H1 (cell line): ENCODE measurements around the gene CDK5RAP2. TPM values are rescaled to one million over a fixed set of nuclear protein-coding genes. Genes with fewer than 3 reads are reported as not detected.

Experiments
- CTCF ChIA-PET: fragments of 300-600 bp; sonication (Branson Sonifier 250); formaldehyde crosslinking; loops from one replicate; lab custom pipeline; 2021; ENCODE audit not compliant: partially characterized antibody; lab: Charles Lee
- POLR2A ChIA-PET: fragments of 300-600 bp; sonication (Branson Sonifier 250); formaldehyde crosslinking; loops from one replicate; lab custom pipeline; 2021; ENCODE audit warnings: inconsistent platforms; ENCODE audit not compliant: partially characterized antibody; lab: Charles Lee
- DNase-seq, 2 experiments: peaks; one replicate each; pipeline versions ENCODE4 v3.0.0 to v3.0.0-alpha.2; 2010 to 2022; ENCODE audit warnings: low spot score in 2 of 2, low read depth in 1 of 2, mixed read lengths in 1 of 2
- FAIRE-seq: peaks from 2 replicates; lab custom pipeline; 2011; peaks lifted over from hg19 to GRCh38; lab: Jason Lieb, UNC
- H2AFZ ChIP-seq: 2 replicates; pipeline ENCODE4 v1.8.1; 2012; ENCODE audit warnings: low read length, inconsistent platforms
- H2AK5ac ChIP-seq: 2 replicates; pipeline ENCODE4 v1.6.1; 2013; ENCODE audit warnings: low read depth, low read length
- H2BK120ac ChIP-seq: replicated peaks from 2 replicates; pipeline ENCODE3; 2013; ENCODE audit warnings: low read depth, low read length, inconsistent platforms
- H2BK12ac ChIP-seq: 2 replicates; pipeline ENCODE4 v1.6.1; 2013; ENCODE audit warnings: low read depth, low read length
- H2BK15ac ChIP-seq: 2 replicates; pipeline ENCODE4 v1.6.1; 2013; ENCODE audit warnings: low read length
- H2BK20ac ChIP-seq: 2 replicates; pipeline ENCODE4 v1.6.1; 2013; ENCODE audit warnings: low read length
- H2BK5ac ChIP-seq: 2 replicates; pipeline ENCODE4 v1.6.1; 2013; ENCODE audit warnings: low read depth, low read length
- H3K14ac ChIP-seq: 2 replicates; pipeline ENCODE4 v1.6.1; 2013; ENCODE audit warnings: inconsistent platforms; ENCODE audit not compliant: insufficient read length
- H3K18ac ChIP-seq: 2 replicates; pipeline ENCODE4 v1.6.1; 2013; ENCODE audit warnings: low read length; ENCODE audit errors: extremely low read depth
- H3K23ac ChIP-seq: 2 replicates; pipeline ENCODE4 v1.6.1; 2013; ENCODE audit warnings: inconsistent platforms; ENCODE audit not compliant: insufficient read length
- H3K23me2 ChIP-seq: 2 replicates; pipeline ENCODE4 v1.6.1; 2013; ENCODE audit warnings: low read depth, low read length
- H3K27ac ChIP-seq: 2 replicates; pipeline ENCODE4 v1.6.1; 2011; ENCODE audit warnings: low read depth, low read length, inconsistent platforms
- H3K27me3 ChIP-seq, 4 experiments: replicated peaks in 1 of 4; 1 replicate in 1 of 4; 2 replicates in 3 of 4; pipeline versions ENCODE4 v1.6.1 to v1.8.1; 2011 to 2013; ENCODE audit warnings: low read length in 3 of 4, mild to moderate bottlenecking in 3 of 4, inconsistent platforms in 2 of 4, mixed read lengths in 2 of 4, moderate library complexity in 1 of 4; ENCODE audit not compliant: control insufficient read depth in 3 of 4, insufficient read depth in 3 of 4; ENCODE audit errors: extremely low read depth in 1 of 4
- H3K36me3 ChIP-seq, 4 experiments: 2 replicates each; pipeline versions ENCODE4 v1.6.1 to v1.8.1; 2011 to 2013; ENCODE audit warnings: mild to moderate bottlenecking in 4 of 4, low read length in 3 of 4, moderate library complexity in 2 of 4, control low read depth in 1 of 4, inconsistent platforms in 1 of 4; ENCODE audit not compliant: insufficient read depth in 4 of 4, control insufficient read depth in 2 of 4
- H3K4ac ChIP-seq: replicated peaks from 2 replicates; pipeline ENCODE3; 2013; ENCODE audit warnings: low read length, low read depth, mixed read lengths, inconsistent platforms; ENCODE audit not compliant: insufficient read length
- H3K4me1 ChIP-seq, 4 experiments: replicated peaks in 1 of 4; 1 replicate in 1 of 4; 2 replicates in 3 of 4; pipeline versions ENCODE4 v1.6.1 to v1.8.1; 2011 to 2013; ENCODE audit warnings: low read length in 3 of 4, inconsistent platforms in 2 of 4, mixed read lengths in 1 of 4; ENCODE audit not compliant: insufficient read depth in 4 of 4, control insufficient read depth in 3 of 4
- H3K4me2 ChIP-seq, 2 experiments: 2 replicates each; pipeline versions ENCODE4 v1.6.1 to v1.8.1; 2011 to 2013; ENCODE audit warnings: low read depth in 2 of 2, low read length in 2 of 2, control low read depth in 1 of 2, inconsistent platforms in 1 of 2, mild to moderate bottlenecking in 1 of 2; ENCODE audit not compliant: insufficient read depth in 1 of 2
- H3K4me3 ChIP-seq, 4 experiments: fragments of 200-600, 300-600 bp in 1 of 4; sonication (generic), shearing (Covaris generic), sonication (Bioruptor Twin) in 1 of 4; 2 replicates each; pipeline versions ENCODE4 v1.5.1 to v1.8.1; 2011 to 2016; ENCODE audit warnings: low read length in 4 of 4, low read depth in 3 of 4, control low read depth in 2 of 4, inconsistent platforms in 2 of 4, mild to moderate bottlenecking in 2 of 4, mixed read lengths in 1 of 4, moderate library complexity in 1 of 4; ENCODE audit not compliant: insufficient read depth in 2 of 4; ENCODE audit errors: extremely low read depth in 1 of 4
- H3K56ac ChIP-seq: replicated peaks from 2 replicates; pipeline ENCODE3; 2013; ENCODE audit warnings: low read depth, mild to moderate bottlenecking, mixed read lengths, low read length, inconsistent platforms; ENCODE audit not compliant: insufficient read length
- H3K79me1 ChIP-seq: 2 replicates; pipeline ENCODE4 v1.6.1; 2013; ENCODE audit warnings: low read depth, low read length, control low read depth
- H3K79me2 ChIP-seq, 2 experiments: 2 replicates each; pipeline versions ENCODE4 v1.6.1 to v1.8.1; 2012 to 2013; ENCODE audit warnings: low read length in 2 of 2, mild to moderate bottlenecking in 2 of 2, inconsistent platforms in 1 of 2; ENCODE audit not compliant: insufficient read depth in 2 of 2, control insufficient read depth in 1 of 2
- H3K9ac ChIP-seq, 4 experiments: replicated peaks in 1 of 4; 1 replicate in 1 of 4; 2 replicates in 3 of 4; pipeline versions ENCODE4 v1.6.1 to v1.8.1; 2011 to 2013; ENCODE audit warnings: low read depth in 3 of 4, low read length in 3 of 4, control low read depth in 2 of 4, mild to moderate bottlenecking in 2 of 4, moderate library complexity in 2 of 4, inconsistent platforms in 1 of 4; ENCODE audit errors: extremely low read depth in 1 of 4
- H3K9me3 ChIP-seq, 2 experiments: 2 replicates each; pipeline versions ENCODE4 v1.6.1 to v1.8.1; 2012 to 2013; ENCODE audit warnings: mild to moderate bottlenecking in 2 of 2, moderate library complexity in 2 of 2, control low read depth in 1 of 2, inconsistent platforms in 1 of 2, low read depth in 1 of 2, low read length in 1 of 2, mixed read lengths in 1 of 2; ENCODE audit not compliant: insufficient read depth in 2 of 2
- H4K20me1 ChIP-seq, 2 experiments: replicated peaks in 1 of 2; 2 replicates each; pipeline versions ENCODE3 to v1.8.1; 2011 to 2013; ENCODE audit warnings: inconsistent platforms in 2 of 2, low read length in 2 of 2, mild to moderate bottlenecking in 1 of 2; ENCODE audit not compliant: insufficient read depth in 2 of 2, control insufficient read depth in 1 of 2
- H4K5ac ChIP-seq: 2 replicates; pipeline ENCODE4 v1.6.1; 2013; ENCODE audit warnings: low read length, low read depth, mixed read lengths, inconsistent platforms; ENCODE audit not compliant: insufficient read length
- H4K8ac ChIP-seq: 2 replicates; pipeline ENCODE4 v1.8.0; 2013; ENCODE audit warnings: mild to moderate bottlenecking, moderate library complexity, low read length, inconsistent platforms; ENCODE audit not compliant: insufficient read depth; ENCODE audit errors: extremely low read depth
- H4K91ac ChIP-seq: replicated peaks from 2 replicates; pipeline ENCODE3; 2013; ENCODE audit warnings: low read length, mixed read lengths, inconsistent platforms; ENCODE audit not compliant: insufficient read length
- POLR2A ChIP-seq, 2 experiments: IDR thresholded peaks; 1 replicate in 1 of 2; 2 replicates in 1 of 2; pipeline ENCODE4 v1.6.1; 2011; ENCODE audit warnings: low read depth in 2 of 2, low read length in 2 of 2, mild to moderate bottlenecking in 2 of 2; ENCODE audit errors: control extremely low read depth in 1 of 2
- TAF7 ChIP-seq: optimal IDR thresholded peaks from 2 replicates; pipeline ENCODE3; 2011; ENCODE audit warnings: low read depth, mild to moderate bottlenecking, inconsistent platforms, low read length, moderate library complexity, borderline replicate concordance
- USF2 ChIP-seq: IDR thresholded peaks from 2 replicates; pipeline ENCODE4 v1.6.1; 2011; ENCODE audit warnings: low read length, improper control_type of control experiment
- WGBS, 2 experiments: shearing (Covaris generic) in 1 of 2; methylation state at CpG; one replicate each; pipeline versions ENCODE4 v1.1.6 to v1.1.7; 2013 to 2015; ENCODE audit warnings: low lambda C conversion rate in 2 of 2, mixed read lengths in 2 of 2, inconsistent platforms in 1 of 2, low coverage in 1 of 2, missing lambda C conversion rate in 1 of 2; ENCODE audit not compliant: insufficient replicate concordance in 2 of 2, insufficient coverage in 1 of 2, insufficient read length in 1 of 2; ENCODE audit errors: extremely low coverage in 1 of 2, missing lambda C conversion rate in 1 of 2; 5-methylcytosine and 5-hydroxymethylcytosine counted together
- polyA plus RNA-seq, 7 experiments: library from polyadenylated mRNA; depleted of rRNA in 3 of 7; stranded (reverse) in 5 of 7; unstranded in 2 of 7; fragments of >200 nt in 5 of 7; fragments of 200-250 nt in 2 of 7; gene quantifications; 1 replicate in 5 of 7; 2 replicates in 1 of 7; 4 replicates in 1 of 7; pipeline versions ENCODE4 v1.2.1 to v1.2.3, GENCODE V29; 2011 to 2013; ENCODE audit warnings: missing spikeins in 2 of 7, mixed read lengths in 2 of 7
- total RNA-seq: library from RNA; stranded (reverse); fragmentation: NEBNext Ultra II Directional; extraction: Animal tissue kit (Norgen Biotek cat#: 25700); gene quantifications from 2 replicates; pipeline ENCODE4 v1.2.1, GENCODE V29; 2021

CDK5RAP2 gene
- total and polyA plus RNA-seq, 2 of the 8 experiments (the other 6 are each of a cell fraction or from before 2014, with no cell fraction given): 19.8 to 49.4 TPM

- Histone ChIP-seq H3K27ac (no peak overlapping the region), H4K8ac (no peak overlapping the region), H2AFZ (no peak overlapping the region), H3K36me3 (peaks cover 8 to 68% (median 29%) of the 10 kb centered on the region in 4 experiments), H3K23ac (no peak overlapping the region), H4K91ac (no peak overlapping the region), H3K27me3 (no peaks in the 10 kb centered on the region), H2AK5ac (no peak overlapping the region), H3K9ac (no peak overlapping the region), H3K4me2 (no peak overlapping the region), H2BK15ac (no peak overlapping the region), H3K79me2 (no peaks in the 10 kb centered on the region), H2BK20ac (no peak overlapping the region), H3K56ac (no peak overlapping the region), H4K20me1 (peaks cover 2 to 3% of the 10 kb centered on the region in 2 experiments), H3K79me1 (no peaks in the 10 kb centered on the region), H4K5ac (no peak overlapping the region), H3K4me3 (no peak overlapping the region), H3K4ac (no peak overlapping the region), H2BK120ac (no peak overlapping the region), H3K14ac (no peak overlapping the region), H2BK5ac (no peak overlapping the region), H3K18ac (no peak overlapping the region), H3K4me1 (peaks cover 0 to 6% (median 2%) of the 10 kb centered on the region in 4 experiments; a peak in 4 of 7 replicates), H3K9me3 (no peaks in the 10 kb centered on the region), H2BK12ac (no peak overlapping the region), H3K23me2 (no peaks in the 10 kb centered on the region)
- ChIA-PET CTCF (interaction anchor here (0.6 to 2.6 kb wide), 2 partner anchors 57 to 113 kb away, joined by 3 to 12 read pairs; no protein-coding TSS in a partner anchor), POLR2A (no interaction called here)
- no peak for FAIRE-seq
- 72% methylated on average over 2 of the region's 2 CpGs; no CpG with 5 or more reads in 1 of the 2 experiments for WGBS, 2 experiments
- DNase-seq: no peak
- no peak for TF ChIP-seq USF2
- TF ChIP-seq POLR2A (IDR thresholded peaks at IDR 0.05; ENCODE audit: control extremely low read depth in 1 of 2, low read depth in 2 of 2, low read length in 2 of 2): no peak
- TF ChIP-seq TAF7: no peak
Measured at GRCh38 chr9:120534266-120534665, 45.7 kb downstream of the CDK5RAP2 start.
